MM.1S (cell line): ENCODE results near the gene GRIK3.

ENCODE experiments used
- DNase-seq: peaks from one replicate; pipeline ENCODE4 v3.0.0-alpha.2; 2015
- H2AFZ ChIP-seq: fragments of 300-600 bp; sonication (generic); 2 replicates; pipeline ENCODE4 v1.6.0; 2016; ENCODE audit warnings: antibody characterized with exemption, low read length
- H3F3A ChIP-seq: fragments of 300-600 bp; sonication (generic); 2 replicates; pipeline ENCODE4 v1.6.1; 2016; ENCODE audit warnings: mild to moderate bottlenecking, antibody characterized with exemption, low read length, moderate library complexity, mixed read lengths; ENCODE audit not compliant: insufficient read depth
- H3K27ac ChIP-seq: fragments of 300-600 bp; sonication (generic); 2 replicates; pipeline ENCODE4 v1.5.1; 2016; ENCODE audit warnings: mild to moderate bottlenecking, low read length
- H3K27me3 ChIP-seq: fragments of 300-600 bp; sonication (generic); replicated peaks from 2 replicates; pipeline ENCODE4 v1.6.0; 2016; ENCODE audit warnings: low read length; ENCODE audit not compliant: insufficient read depth
- H3K36me3 ChIP-seq: fragments of 300-600 bp; sonication (generic); replicated peaks from 2 replicates; pipeline ENCODE4 v1.6.1; 2016; ENCODE audit warnings: mild to moderate bottlenecking, low read length, mixed read lengths; ENCODE audit not compliant: insufficient read depth
- H3K4me1 ChIP-seq: fragments of 300-600 bp; sonication (generic); 2 replicates; pipeline ENCODE4 v1.6.1; 2016; ENCODE audit warnings: low read length, mixed read lengths
- H3K4me2 ChIP-seq: fragments of 300-600 bp; sonication (generic); 2 replicates; pipeline ENCODE4 v1.6.0; 2016; ENCODE audit warnings: low read depth, low read length
- H3K4me3 ChIP-seq: fragments of 300-600 bp; sonication (generic); 2 replicates; pipeline ENCODE4 v1.5.1; 2016; ENCODE audit warnings: low read length, mixed read lengths
- H3K79me2 ChIP-seq: fragments of 300-600 bp; sonication (generic); 2 replicates; pipeline ENCODE4 v1.6.1; 2016; ENCODE audit warnings: mixed run types, low read length, mixed read lengths
- H3K9ac ChIP-seq: fragments of 300-600 bp; sonication (generic); 2 replicates; pipeline ENCODE4 v1.6.1; 2016; ENCODE audit warnings: low read length, mixed read lengths
- H3K9me2 ChIP-seq: fragments of 300-600 bp; sonication (generic); replicated peaks from 2 replicates; pipeline ENCODE4 v1.6.1; 2016; ENCODE audit warnings: mild to moderate bottlenecking, low read length, mixed read lengths; ENCODE audit not compliant: insufficient read depth
- H3K9me3 ChIP-seq: fragments of 300-600 bp; sonication (generic); replicated peaks from 2 replicates; pipeline ENCODE4 v1.6.1; 2016; ENCODE audit warnings: mild to moderate bottlenecking, low read length, mixed read lengths; ENCODE audit not compliant: insufficient read depth
- H4K20me1 ChIP-seq: fragments of 300-600 bp; sonication (generic); 2 replicates; pipeline ENCODE4 v1.6.1; 2016; ENCODE audit warnings: mild to moderate bottlenecking, low read length, moderate library complexity, mixed read lengths; ENCODE audit not compliant: insufficient read depth
- CTCF ChIP-seq: fragments of 300-600 bp; sonication (generic); IDR thresholded peaks from 2 replicates; pipeline ENCODE4 v1.5.1; 2016; ENCODE audit warnings: antibody characterized with exemption, low read length, mixed read lengths
- EZH2 ChIP-seq: fragments of 300-600 bp; sonication (generic); optimal IDR thresholded peaks from 2 replicates; pipeline ENCODE3; 2017; ENCODE audit warnings: low read depth, mild to moderate bottlenecking, antibody characterized with exemption, low read length, mixed read lengths
- EZH2phosphoT487 ChIP-seq: fragments of 300-600 bp; sonication (generic); IDR thresholded peaks from 2 replicates; pipeline ENCODE4 v1.6.1; 2018; ENCODE audit warnings: antibody characterized with exemption, low read length

Gene GRIK3

GRCh38 chr1:36793452-36793851 is 240.9 kb downstream of the GRIK3 start:
- no peak overlapping the region for H2AFZ ChIP-seq
- TF ChIP-seq EZH2 (no peak), EZH2phosphoT487 (no peak), CTCF (no peak)
- no peak overlapping the region for H3K4me3 ChIP-seq
- H3K9me3 ChIP-seq: no peaks in the 10 kb centered on the region
- H3K9me2 ChIP-seq: no peaks in the 10 kb centered on the region
- no peak overlapping the region for H3K4me2 ChIP-seq
- no peaks in the 10 kb centered on the region for H3F3A ChIP-seq
- H3K9ac ChIP-seq: no peak overlapping the region
- H4K20me1 ChIP-seq: no peaks in the 10 kb centered on the region
- no peak overlapping the region for H3K27ac ChIP-seq
- H3K27me3 ChIP-seq: peaks cover 55% of the 10 kb centered on the region
- H3K79me2 ChIP-seq: no peaks in the 10 kb centered on the region
- H3K4me1 ChIP-seq: no peaks in the 10 kb centered on the region
- no peaks in the 10 kb centered on the region for H3K36me3 ChIP-seq
- DNase-seq: no peak

DNA sequence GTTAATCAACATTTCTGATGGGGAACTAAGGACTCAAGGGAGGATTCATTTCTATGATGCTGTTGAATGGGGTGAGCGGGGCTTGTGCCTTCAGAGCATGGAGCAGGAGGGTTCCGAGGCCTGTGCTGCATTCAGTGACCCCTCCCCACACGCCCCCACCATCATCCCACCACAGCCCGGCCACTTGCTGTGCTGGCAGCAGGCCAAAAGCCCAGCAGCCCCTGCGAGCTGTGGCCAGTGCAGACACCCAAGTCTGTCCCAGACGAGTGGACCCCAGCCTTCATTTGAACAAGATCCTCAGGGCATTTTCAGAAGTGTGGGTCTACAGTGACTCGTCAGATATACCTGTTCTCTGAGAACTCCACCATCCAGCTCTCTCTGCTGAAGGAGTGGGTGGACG is 242.0 kb downstream of the GRIK3 start:
- TF ChIP-seq EZH2phosphoT487: no peak
- TF ChIP-seq EZH2: no peak
- no peak for TF ChIP-seq CTCF
- no peaks in the 10 kb centered on the region for H3K79me2 ChIP-seq
- no peaks in the 10 kb centered on the region for H4K20me1 ChIP-seq

GRCh38 chr1:36790191-36790590 is 244.1 kb downstream of the GRIK3 start:
- H3K9ac ChIP-seq: no peak overlapping the region

More for the DNA sequence above, 242.0 kb downstream of the GRIK3 start:
- Histone ChIP-seq H3K4me3 (no peak overlapping the region), H3K4me1 (no peaks in the 10 kb centered on the region), H3F3A (no peaks in the 10 kb centered on the region), H3K36me3 (no peaks in the 10 kb centered on the region), H3K9me2 (no peaks in the 10 kb centered on the region), H3K27ac (no peak overlapping the region), H2AFZ (no peak overlapping the region), H3K27me3 (peaks cover 60% of the 10 kb centered on the region), H3K4me2 (no peak overlapping the region), H3K9me3 (no peaks in the 10 kb centered on the region), H3K9ac (no peak overlapping the region)
- no peak for DNase-seq

More at GRCh38 chr1:36790191-36790590, 244.1 kb downstream of the GRIK3 start:
- no peak for DNase-seq
- H3K4me1 ChIP-seq: no peaks in the 10 kb centered on the region
- no peaks in the 10 kb centered on the region for H4K20me1 ChIP-seq
- H3K79me2 ChIP-seq: no peaks in the 10 kb centered on the region
- H3K27me3 ChIP-seq: peaks cover 57% of the 10 kb centered on the region
- H2AFZ ChIP-seq: no peak overlapping the region
- H3F3A ChIP-seq: no peaks in the 10 kb centered on the region
- no peak overlapping the region for H3K4me3 ChIP-seq
- H3K9me3 ChIP-seq: no peaks in the 10 kb centered on the region
- no peak overlapping the region for H3K27ac ChIP-seq
- no peak overlapping the region for H3K4me2 ChIP-seq
- no peaks in the 10 kb centered on the region for H3K36me3 ChIP-seq
- H3K9me2 ChIP-seq: no peaks in the 10 kb centered on the region
- no peak for TF ChIP-seq CTCF
- no peak for TF ChIP-seq EZH2
- TF ChIP-seq EZH2phosphoT487: no peak
